Activated CD4-positive, alpha-beta T cell treated with anti-CD3 and anti-CD28 coated beads for 24 hours (primary cell): ENCODE data around the gene PCDHA2.
"Not testable (repeated sequence)": the region's sequence is repeated elsewhere in the genome, so short reads cannot be mapped to it uniquely, and the experiment has no call there.

ENCODE experiments used
- DNase-seq, 2 donors: peaks; one replicate each; pipeline ENCODE4 v3.0.0-alpha.2; 2020; ENCODE audit warnings: low read depth in 2 of 2

The PCDHA2 gene

GRCh38 chr5:140794595-140795258 is at the start of gene PCDHA2:
Gene PCDHA2, plus strand, starts transcription at chr5:140794852.
- no peak for DNase-seq

GRCh38 chr5:140753561-140753960 is 41.1 kb upstream of the PCDHA2 start:
- no peak for DNase-seq

GRCh38 chr5:140764177-140764973 is 30.3 kb upstream of the PCDHA2 start:
- DNase-seq = no peak

- no peak for DNase-seq
These were observed 27.2 kb upstream of the PCDHA2 start for GRCh38 chr5:140767444-140767843.

GRCh38 chr5:140780512-140780911 is 14.1 kb upstream of the PCDHA2 start:
- DNase-seq = no peak

- DNase-seq = no peak
These were observed 8.6 kb upstream of the PCDHA2 start, which contains the start of gene PCDHA1 for GRCh38 chr5:140785905-140786686. Gene PCDHA1, plus strand, starts transcription at chr5:140786140.

- DNase-seq = not testable (repeated sequence)
These were observed 7.2 kb upstream of the PCDHA2 start for GRCh38 chr5:140787422-140787821.

- DNase-seq = not testable (repeated sequence)
These were observed 6.7 kb upstream of the PCDHA2 start for GRCh38 chr5:140787849-140788504.

- no peak for DNase-seq
These were observed 3.6 kb upstream of the PCDHA2 start for GRCh38 chr5:140791089-140791488.

- DNase-seq = no peak
These were observed 598 bp downstream of the PCDHA2 start for GRCh38 chr5:140795259-140795641.

- not testable (repeated sequence) for DNase-seq
These were observed 1.5 kb downstream of the PCDHA2 start for GRCh38 chr5:140796072-140796717.

GRCh38 chr5:140796718-140797095 is 2.1 kb downstream of the PCDHA2 start:
- no peak for DNase-seq

GRCh38 chr5:140800816-140801493 is 6.3 kb downstream of the PCDHA2 start, which contains the start of gene PCDHA3:
Gene PCDHA3, plus strand, starts transcription at chr5:140801057.
- no peak for DNase-seq

GRCh38 chr5:140801494-140801841 is 6.8 kb downstream of the PCDHA2 start:
- DNase-seq = no peak

GRCh38 chr5:140802381-140802780 is 7.7 kb downstream of the PCDHA2 start:
- not testable (repeated sequence) for DNase-seq

- DNase-seq = no peak
These were observed 8.2 kb downstream of the PCDHA2 start for GRCh38 chr5:140802781-140803271.

GRCh38 chr5:140806834-140807775 is 12.5 kb downstream of the PCDHA2 start, which contains the start of gene PCDHA4:
Gene PCDHA4, plus strand, starts transcription at chr5:140807068.
- DNase-seq = no peak

GRCh38 chr5:140808241-140808888 is 13.7 kb downstream of the PCDHA2 start:
- DNase-seq = not testable (repeated sequence)

GRCh38 chr5:140808889-140809291 is 14.2 kb downstream of the PCDHA2 start:
- no peak for DNase-seq
